IMR-90 (cell line): ENCODE measurements around the gene TMEM212. TPM values are rescaled to one million over a fixed set of nuclear protein-coding genes. Genes with fewer than 3 reads are reported as not detected.

ENCODE experiments used
- ATAC-seq: fragments of 200-7000 bp; cut with Tn5 transposase; 2 replicates; pipeline ENCODE4 v1.9.1; 2020; ENCODE audit warnings: low read depth, mild to moderate bottlenecking, moderate library complexity
- BruUV-seq: library from RNA; stranded (reverse); fragments of 400-500 nt; replicated peaks from 2 replicates; lab custom pipeline; 2021; lab: Mats Ljungman, UMichigan
- CTCF ChIA-PET: fragments of 300-600 bp; formaldehyde crosslinking; extraction: SDS; loops from one replicate; lab custom pipeline; 2021; ENCODE audit warnings: antibody characterized with exemption; lab: Yijun Ruan, JAX
- POLR2A ChIA-PET: fragments of 300-600 bp; sonication (Branson Sonifier 250); formaldehyde crosslinking; loops from one replicate; lab custom pipeline; 2022; ENCODE audit warnings: antibody characterized with exemption; ENCODE audit not compliant: unreplicated experiment; lab: Charles Lee
- DNase-seq: peaks from one replicate; pipeline ENCODE4 v3.0.0; 2013
- H2AFZ ChIP-seq: replicated peaks from 2 replicates; pipeline ENCODE3; 2013; ENCODE audit warnings: low read length, mild to moderate bottlenecking; ENCODE audit not compliant: poor library complexity
- H2AK5ac ChIP-seq: 2 replicates; pipeline ENCODE4 v1.6.1; 2013; ENCODE audit warnings: low read depth, low read length, inconsistent platforms
- H2AK9ac ChIP-seq: replicated peaks from 2 replicates; pipeline ENCODE3; 2013; ENCODE audit warnings: mild to moderate bottlenecking, low read depth, low read length, moderate library complexity; ENCODE audit not compliant: poor library complexity
- H2BK120ac ChIP-seq: 2 replicates; pipeline ENCODE4 v1.6.1; 2013; ENCODE audit warnings: low read depth, low read length, inconsistent platforms
- H2BK15ac ChIP-seq: 3 replicates; pipeline ENCODE4 v1.6.1; 2013; ENCODE audit warnings: low read depth, low read length, inconsistent platforms
- H2BK20ac ChIP-seq: 2 replicates; pipeline ENCODE4 v1.6.1; 2013; ENCODE audit warnings: low read depth, mild to moderate bottlenecking, inconsistent platforms, low read length, moderate library complexity
- H2BK5ac ChIP-seq: 2 replicates; pipeline ENCODE4 v1.6.1; 2013; ENCODE audit warnings: mild to moderate bottlenecking, low read depth, low read length, inconsistent platforms; ENCODE audit not compliant: poor library complexity, severe bottlenecking
- H3K14ac ChIP-seq: replicated peaks from 2 replicates; pipeline ENCODE4 v1.6.1; 2013; ENCODE audit warnings: low read depth, low read length, inconsistent platforms
- H3K18ac ChIP-seq: 2 replicates; pipeline ENCODE4 v1.6.1; 2013; ENCODE audit warnings: low read depth, low read length, control low read depth
- H3K23ac ChIP-seq: 2 replicates; pipeline ENCODE4 v1.6.1; 2013; ENCODE audit warnings: low read depth, low read length, inconsistent platforms
- H3K27ac ChIP-seq: 2 replicates; pipeline ENCODE4 v1.5.1; 2013; ENCODE audit warnings: mild to moderate bottlenecking, control low read depth, low read length; ENCODE audit not compliant: insufficient read depth
- H3K27me3 ChIP-seq: 2 replicates; pipeline ENCODE4 v1.6.1; 2013; ENCODE audit warnings: low read length; ENCODE audit not compliant: control insufficient read depth, insufficient read depth
- H3K36me3 ChIP-seq: 2 replicates; pipeline ENCODE4 v1.6.1; 2013; ENCODE audit warnings: low read length, mixed read lengths; ENCODE audit not compliant: control insufficient read depth, insufficient read depth
- H3K4ac ChIP-seq: 2 replicates; pipeline ENCODE4 v1.6.1; 2013; ENCODE audit warnings: low read depth, low read length, inconsistent platforms
- H3K4me1 ChIP-seq: 2 replicates; pipeline ENCODE4 v1.6.1; 2013; ENCODE audit warnings: low read length, mixed read lengths; ENCODE audit not compliant: control insufficient read depth, insufficient read depth
- H3K4me2 ChIP-seq: 2 replicates; pipeline ENCODE4 v1.6.1; 2013; ENCODE audit warnings: low read depth, mild to moderate bottlenecking, control low read depth, low read length, moderate library complexity
- H3K4me3 ChIP-seq: 2 replicates; pipeline ENCODE4 v1.5.1; 2013; ENCODE audit warnings: low read depth, mild to moderate bottlenecking, control low read depth, low read length, moderate library complexity; ENCODE audit not compliant: insufficient read depth
- H3K56ac ChIP-seq: 2 replicates; pipeline ENCODE4 v1.6.1; 2013; ENCODE audit warnings: low read length, inconsistent platforms; ENCODE audit not compliant: insufficient read depth; ENCODE audit errors: extremely low read depth
- H3K79me1 ChIP-seq, 2 experiments: 2 replicates each; pipeline ENCODE4 v1.6.1; 2013; ENCODE audit warnings: low read length in 2 of 2, inconsistent platforms in 1 of 2, low read depth in 1 of 2
- H3K9ac ChIP-seq: 2 replicates; pipeline ENCODE4 v1.6.1; 2013; ENCODE audit warnings: low read depth, low read length, control low read depth
- H3K9me1 ChIP-seq: 2 replicates; pipeline ENCODE4 v1.6.1; 2013; ENCODE audit warnings: low read length, inconsistent platforms; ENCODE audit not compliant: insufficient read depth
- H3K9me3 ChIP-seq: 2 replicates; pipeline ENCODE4 v1.6.1; 2013; ENCODE audit warnings: low read length; ENCODE audit not compliant: control insufficient read depth, insufficient read depth
- H4K20me1 ChIP-seq: 2 replicates; pipeline ENCODE4 v1.6.1; 2013; ENCODE audit warnings: low read length, inconsistent platforms; ENCODE audit not compliant: insufficient read depth
- H4K5ac ChIP-seq: 2 replicates; pipeline ENCODE4 v1.6.1; 2013; ENCODE audit warnings: mild to moderate bottlenecking, low read depth, low read length, control low read depth
- H4K8ac ChIP-seq, 2 experiments: 2 replicates each; pipeline ENCODE4 v1.6.1; 2013; ENCODE audit warnings: low read depth in 2 of 2, low read length in 2 of 2, control low read depth in 1 of 2, inconsistent platforms in 1 of 2
- H4K91ac ChIP-seq: 2 replicates; pipeline ENCODE4 v1.6.1; 2013; ENCODE audit warnings: low read depth, low read length, inconsistent platforms; ENCODE audit not compliant: insufficient read depth
- CEBPB ChIP-seq: IDR thresholded peaks from 2 replicates; pipeline ENCODE4 v1.6.1; 2012; ENCODE audit warnings: low read depth, low read length, improper control_type of control experiment
- CHD1 ChIP-seq: IDR thresholded peaks from 2 replicates; pipeline ENCODE4 v1.6.1; 2012; ENCODE audit warnings: low read depth, low read length, improper control_type of control experiment
- MAFK ChIP-seq: IDR thresholded peaks from 2 replicates; pipeline ENCODE4 v1.6.1; 2012; ENCODE audit warnings: low read depth, low read length, improper control_type of control experiment
- MAZ ChIP-seq: IDR thresholded peaks from 2 replicates; pipeline ENCODE4 v1.6.1; 2012; ENCODE audit warnings: low read depth, mild to moderate bottlenecking, low read length, improper control_type of control experiment, moderate library complexity, borderline replicate concordance
- RFX5 ChIP-seq: IDR thresholded peaks from 2 replicates; pipeline ENCODE4 v1.8.0; 2012; ENCODE audit warnings: low read depth, mild to moderate bottlenecking, low read length, moderate library complexity
- WGBS, 2 experiments: methylation state at CpG; one replicate each; pipeline versions ENCODE4 v1.1.5 to v1.1.7; 2013; ENCODE audit warnings: missing lambda C conversion rate in 2 of 2; ENCODE audit not compliant: insufficient read length in 1 of 2; ENCODE audit errors: extremely low coverage in 2 of 2; 5-methylcytosine and 5-hydroxymethylcytosine counted together
- dilution Hi-C: fragments of 300-500 bp; cut with HindIII; formaldehyde crosslinking; loops from one replicate; pipeline ENCODE4 v1.14.3; 2018; ENCODE audit warnings: low sequenced_read_pairs; ENCODE audit not compliant: unreplicated experiment
- in situ Hi-C: fragments of 300-500 bp; cut with MboI; formaldehyde crosslinking; loops from 3 replicates; pipeline ENCODE4 v1.14.3; 2019; ENCODE audit warnings: low sequenced_read_pairs, inconsistent platforms, mixed read lengths
- intact Hi-C: fragments of 100-400 bp; cut with micrococcal nuclease; formaldehyde crosslinking; loops from 2 replicates; pipeline ENCODE4 v1.10.0; 2022
- polyA plus RNA-seq, 3 experiments: library from polyadenylated mRNA; depleted of rRNA; stranded (reverse); fragments of >200 nt; gene quantifications; 2 replicates each; pipeline ENCODE4 v1.2.3, GENCODE V29; 2012; ENCODE audit warnings: low replicate concordance in 1 of 3
- total RNA-seq: library from RNA; depleted of rRNA; stranded (reverse); fragments of >200 nt; gene quantifications from 2 replicates; pipeline ENCODE4 v1.2.3, GENCODE V29; 2012
- TF ChIP-seq, protein P1 (sequence below): fragments of 150-350 bp; IDR thresholded peaks from 2 replicates; pipeline ENCODE4 v1.6.1; 2017; ENCODE audit warnings: mild to moderate bottlenecking, antibody characterized with exemption, low read length, low read depth

Gene TMEM212
- total and polyA plus RNA-seq, 2 of the 4 experiments (the other 2 are of a cell fraction): not detected

DNA sequence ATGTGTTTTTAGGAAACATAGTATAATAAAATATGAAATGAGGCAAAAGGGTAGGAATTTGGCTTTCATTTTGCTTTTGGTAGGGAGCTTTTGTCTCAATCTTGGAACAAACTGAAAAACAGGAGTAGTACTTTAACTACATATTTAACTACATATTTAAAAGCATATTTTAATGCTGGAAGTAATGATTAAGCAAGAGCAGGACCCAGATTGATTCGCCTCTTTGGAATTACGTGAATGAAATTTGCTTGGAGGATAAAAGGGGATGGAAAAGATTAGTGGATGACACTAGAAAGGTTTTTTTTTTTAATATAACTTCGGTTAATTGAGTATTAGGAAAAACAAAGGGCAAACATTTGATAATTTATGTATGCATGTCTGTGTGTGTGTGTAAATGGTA, 11.2 kb upstream of the TMEM212 start:
- BruUV-seq: no TSS peak
- ATAC-seq: no peak
- peak; percentile 68 for DNase-seq
- CTCF ChIA-PET: interaction anchor here (0.6 kb wide), 1 partner anchor 1969 kb away, joined by 3 read pairs; no protein-coding TSS in a partner anchor
- no peak for TF ChIP-seq CHD1
- no peak for TF ChIP-seq RFX5
- TF ChIP-seq CEBPB: peak; percentile 89
- TF ChIP-seq, protein P1, sequence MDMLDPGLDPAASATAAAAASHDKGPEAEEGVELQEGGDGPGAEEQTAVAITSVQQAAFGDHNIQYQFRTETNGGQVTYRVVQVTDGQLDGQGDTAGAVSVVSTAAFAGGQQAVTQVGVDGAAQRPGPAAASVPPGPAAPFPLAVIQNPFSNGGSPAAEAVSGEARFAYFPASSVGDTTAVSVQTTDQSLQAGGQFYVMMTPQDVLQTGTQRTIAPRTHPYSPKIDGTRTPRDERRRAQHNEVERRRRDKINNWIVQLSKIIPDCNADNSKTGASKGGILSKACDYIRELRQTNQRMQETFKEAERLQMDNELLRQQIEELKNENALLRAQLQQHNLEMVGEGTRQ: no peak
- no peak for TF ChIP-seq MAZ
- no peak for TF ChIP-seq MAFK
- Histone ChIP-seq H4K8ac (peak overlapping the region; percentile 29 to 37; a peak in 2 of 4 replicates), H2AK5ac (0 out of 2 replicates have a peak overlapping the region, but pooled peaks have one; percentile 11), H3K4me1 (peaks cover 11% of the 10 kb centered on the region), H3K36me3 (no peaks in the 10 kb centered on the region), H3K18ac (peak overlapping the region; percentile 63), H2BK20ac (peak overlapping the region; percentile 82; the same call in 1 of the 2 replicates), H4K91ac (peak overlapping the region; percentile 6; the same call in 1 of the 2 replicates), H3K9ac (no peak overlapping the region), H3K56ac (no peak overlapping the region), H3K23ac (peak overlapping the region; percentile 10; the same call in 1 of the 2 replicates), H3K27ac (peak overlapping the region; percentile 65; the same call in 1 of the 2 replicates), H2AFZ (no peak overlapping the region), H2BK5ac (peak overlapping the region; percentile 37), H3K9me1 (peaks cover 4% of the 10 kb centered on the region), H3K4ac (peak overlapping the region; percentile 57; the same call in 1 of the 2 replicates), H3K4me2 (no peak overlapping the region), H3K4me3 (no peak overlapping the region), H3K9me3 (no peaks in the 10 kb centered on the region), H3K79me1 (0 out of 4 replicates have a peak, but pooled peaks cover 0 to 4% of the 10 kb centered on the region in 2 experiments), H2AK9ac (no peak overlapping the region), H4K5ac (peak overlapping the region; percentile 66), H2BK120ac (peak overlapping the region; percentile 64; the same call in 1 of the 2 replicates), H2BK15ac (peak overlapping the region; percentile 42; the same call in 1 of the 3 replicates), H3K14ac (peak overlapping the region; percentile 17; the same call in 1 of the 2 replicates), H3K27me3 (no peaks in the 10 kb centered on the region), H4K20me1 (no peaks in the 10 kb centered on the region)
- dilution Hi-C loops (no loop called here), intact Hi-C loops (loop anchor here (2.0 to 5.0 kb wide), 2 partner anchors 50 to 207 kb away; partner anchors contain the start of gene FNDC3B), in situ Hi-C loops (no loop called here)
- POLR2A ChIA-PET: no interaction called here
- 80% methylated on average over 1 of the region's 3 CpGs; no CpG with 5 or more reads in 1 of the 2 experiments for WGBS, 2 experiments
